Activated naive CD4-positive, alpha-beta T cell (primary cell): ENCODE results near the gene FBXW10B.
"Not testable (repeated sequence)": the region's sequence is repeated elsewhere in the genome, so short reads cannot be mapped to it uniquely, and the experiment has no call there.

Experiments
- DNase-seq, 4 experiments: peaks; one replicate each; lab custom pipeline; 2025; lab: John Stamatoyannopoulos, UW

The FBXW10B gene

GRCh38 chr17:15630930-15631453 is 11.5 kb upstream of the FBXW10B start:
- DNase-seq, result not testable (repeated sequence)

DNA sequence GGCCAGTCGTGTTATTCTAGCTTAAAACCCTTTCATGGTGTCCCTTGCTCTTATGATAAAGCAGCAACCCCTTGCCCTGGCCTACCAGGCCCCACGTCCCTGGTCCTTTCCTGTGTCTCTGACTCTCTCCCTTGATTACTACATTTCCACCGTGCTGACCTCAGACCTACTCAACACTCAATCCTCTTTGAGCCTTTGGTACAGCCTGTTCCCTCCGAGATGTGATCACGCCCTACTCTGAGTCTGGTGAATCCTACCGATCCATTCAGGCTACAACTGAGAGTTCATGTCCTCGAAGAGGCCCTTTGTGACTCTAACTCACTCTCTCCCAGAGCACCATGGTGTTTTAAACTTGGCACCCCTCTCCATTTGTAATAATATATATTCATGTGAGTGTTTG is 10.5 kb upstream of the FBXW10B start:
- DNase-seq, result not testable (repeated sequence)

DNA sequence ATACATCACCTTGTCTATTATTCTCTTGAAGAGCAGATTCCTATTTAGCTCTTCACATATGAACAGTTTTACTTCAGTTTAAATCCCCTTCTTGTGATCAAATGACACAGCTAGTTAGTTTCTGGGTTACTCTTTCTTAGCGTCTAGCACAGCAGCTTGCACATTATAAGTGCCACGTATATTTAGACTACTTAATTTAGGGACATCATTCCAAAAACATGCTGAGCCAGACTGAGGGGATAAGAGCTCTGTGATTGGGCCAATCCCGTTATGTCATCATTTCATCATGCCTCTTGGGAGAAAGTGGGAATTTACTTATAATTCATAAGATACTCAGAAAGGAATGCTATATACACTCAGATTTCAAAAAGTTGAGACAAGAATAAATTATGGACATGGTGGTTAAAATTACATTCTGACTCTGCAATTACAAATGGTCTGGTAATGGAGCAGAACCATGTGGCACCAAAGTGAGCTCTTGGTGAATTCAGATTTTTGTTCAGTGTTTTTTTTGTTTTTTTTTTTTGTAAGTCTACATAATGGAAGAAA is 4.2 kb upstream of the FBXW10B start:
- not testable (repeated sequence) for DNase-seq

- DNase-seq, result not testable (repeated sequence)
Observed at GRCh38 chr17:15623255-15623654, 3.8 kb upstream of the FBXW10B start.

DNA sequence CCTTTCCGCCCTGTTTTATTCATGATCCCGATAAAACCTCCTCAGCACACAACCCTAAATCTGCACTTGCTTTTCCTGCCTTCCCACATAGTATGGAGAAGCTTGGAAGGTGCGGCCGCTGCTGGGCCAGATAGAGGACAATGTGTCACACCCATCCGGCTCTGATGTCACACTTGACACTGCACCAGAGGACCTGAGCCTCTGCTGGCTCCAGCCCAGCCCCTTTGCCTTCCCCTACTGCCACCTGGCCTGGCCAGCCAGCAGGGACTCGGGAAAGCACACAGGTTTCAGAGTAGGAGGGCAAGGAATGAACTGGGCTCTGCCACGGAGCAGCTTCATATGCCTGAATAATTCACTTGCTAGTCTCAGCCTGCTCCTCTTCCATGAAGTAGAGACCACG is 2.6 kb upstream of the FBXW10B start:
- not testable (repeated sequence) for DNase-seq

DNA sequence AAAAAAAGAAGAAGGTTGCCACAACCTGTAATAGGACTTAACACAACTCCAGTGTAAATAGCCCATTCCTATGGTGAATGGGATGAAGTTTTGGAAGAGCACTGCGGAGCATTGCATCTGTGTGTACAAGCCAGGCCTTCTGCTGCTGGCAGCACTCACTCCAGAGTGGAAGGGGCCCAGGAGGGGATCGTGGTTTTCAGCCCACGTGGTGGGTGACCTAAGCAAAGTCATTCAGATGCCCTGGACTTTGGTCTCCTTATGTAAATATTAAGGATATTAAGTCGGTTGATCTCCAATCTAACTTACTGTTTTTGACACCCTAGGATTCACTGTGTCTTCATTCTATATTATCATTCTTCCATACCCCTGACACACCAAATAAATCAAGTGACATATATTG is 2.7 kb downstream of the FBXW10B start:
- DNase-seq, result not testable (repeated sequence)

DNA sequence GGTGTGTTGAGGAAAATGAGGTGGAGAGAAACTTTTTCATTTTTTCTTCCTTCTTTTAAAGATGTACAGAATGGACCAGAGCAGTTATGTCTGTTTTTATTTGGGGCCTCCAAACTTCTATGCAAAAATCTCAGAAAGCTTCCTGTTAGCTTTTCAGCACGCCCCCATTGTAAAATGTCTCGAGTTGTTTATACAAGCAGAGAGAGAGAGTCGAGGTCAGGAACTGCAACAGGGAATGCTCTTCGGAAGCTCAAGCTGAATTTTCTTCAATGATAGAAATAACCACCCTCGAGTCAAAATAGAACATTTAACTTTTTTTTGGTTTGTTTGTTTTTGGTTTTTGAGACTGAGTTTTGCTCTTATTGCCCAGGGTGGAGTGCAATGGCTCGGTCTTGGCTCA is 3.7 kb downstream of the FBXW10B start:
- not testable (repeated sequence) for DNase-seq

DNA sequence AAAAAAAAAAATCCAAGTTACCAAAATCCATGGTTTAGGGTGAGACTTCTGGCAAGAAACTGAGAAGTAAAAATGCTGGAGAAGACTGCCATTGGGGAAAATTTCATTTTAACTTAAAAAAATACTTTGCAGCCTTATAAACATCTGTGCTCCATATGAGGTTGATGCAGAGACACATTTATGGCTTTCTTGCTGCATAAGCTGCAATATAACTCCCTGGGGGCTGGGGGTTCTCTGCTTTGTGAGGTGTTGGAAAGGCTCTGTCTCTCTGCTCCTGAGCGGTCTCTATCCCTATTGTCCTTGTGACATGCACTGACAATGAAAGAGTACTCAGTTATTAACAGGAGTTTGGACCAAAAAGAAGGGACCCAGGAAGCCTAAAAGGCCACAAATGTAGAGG is 6.4 kb downstream of the FBXW10B start:
- not testable (repeated sequence) for DNase-seq

- DNase-seq, result not testable (repeated sequence)
Observed at GRCh38 chr17:15592960-15593359, 26.5 kb downstream of the FBXW10B start.

DNA sequence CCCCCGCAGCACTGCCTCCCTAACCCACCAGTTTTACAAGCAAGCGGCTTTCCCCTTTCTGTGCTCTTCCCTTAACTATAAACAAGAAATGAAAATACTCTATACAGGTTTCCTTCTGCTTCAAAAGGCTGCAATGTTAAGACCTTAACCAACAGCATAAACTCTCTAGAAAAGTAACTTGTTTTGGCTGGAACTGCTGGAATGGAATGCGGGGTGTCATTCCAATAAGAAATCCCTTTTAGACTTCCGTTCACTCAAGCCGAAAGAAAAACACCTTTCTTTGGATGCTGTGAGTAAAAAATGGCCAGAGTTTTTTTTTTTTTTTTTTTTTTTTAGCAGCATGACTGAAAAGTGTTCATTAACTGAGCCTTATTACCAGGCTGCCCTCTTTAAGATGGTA is 27.5 kb downstream of the FBXW10B start:
- DNase-seq, result not testable (repeated sequence)

DNA sequence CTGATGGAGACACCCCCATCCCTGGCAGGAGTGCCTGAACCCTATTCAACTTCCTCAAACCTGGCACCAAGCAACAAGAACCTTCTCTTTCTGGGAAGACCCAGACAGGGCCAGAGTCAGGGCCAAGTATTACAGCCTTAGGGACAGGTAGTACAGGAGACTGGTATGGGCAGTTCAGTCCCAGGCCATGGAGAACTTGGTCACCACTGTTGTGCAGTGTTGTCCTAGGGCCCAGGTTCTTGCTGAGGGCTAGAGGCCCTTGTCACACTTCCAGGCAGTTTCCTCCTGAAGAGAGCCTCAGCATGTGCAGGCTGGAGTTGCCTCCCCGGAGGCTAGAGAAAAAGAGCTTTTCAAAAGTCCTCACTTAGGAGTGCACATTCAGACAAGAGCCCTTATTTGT is 28.7 kb downstream of the FBXW10B start:
- not testable (repeated sequence) for DNase-seq

DNA sequence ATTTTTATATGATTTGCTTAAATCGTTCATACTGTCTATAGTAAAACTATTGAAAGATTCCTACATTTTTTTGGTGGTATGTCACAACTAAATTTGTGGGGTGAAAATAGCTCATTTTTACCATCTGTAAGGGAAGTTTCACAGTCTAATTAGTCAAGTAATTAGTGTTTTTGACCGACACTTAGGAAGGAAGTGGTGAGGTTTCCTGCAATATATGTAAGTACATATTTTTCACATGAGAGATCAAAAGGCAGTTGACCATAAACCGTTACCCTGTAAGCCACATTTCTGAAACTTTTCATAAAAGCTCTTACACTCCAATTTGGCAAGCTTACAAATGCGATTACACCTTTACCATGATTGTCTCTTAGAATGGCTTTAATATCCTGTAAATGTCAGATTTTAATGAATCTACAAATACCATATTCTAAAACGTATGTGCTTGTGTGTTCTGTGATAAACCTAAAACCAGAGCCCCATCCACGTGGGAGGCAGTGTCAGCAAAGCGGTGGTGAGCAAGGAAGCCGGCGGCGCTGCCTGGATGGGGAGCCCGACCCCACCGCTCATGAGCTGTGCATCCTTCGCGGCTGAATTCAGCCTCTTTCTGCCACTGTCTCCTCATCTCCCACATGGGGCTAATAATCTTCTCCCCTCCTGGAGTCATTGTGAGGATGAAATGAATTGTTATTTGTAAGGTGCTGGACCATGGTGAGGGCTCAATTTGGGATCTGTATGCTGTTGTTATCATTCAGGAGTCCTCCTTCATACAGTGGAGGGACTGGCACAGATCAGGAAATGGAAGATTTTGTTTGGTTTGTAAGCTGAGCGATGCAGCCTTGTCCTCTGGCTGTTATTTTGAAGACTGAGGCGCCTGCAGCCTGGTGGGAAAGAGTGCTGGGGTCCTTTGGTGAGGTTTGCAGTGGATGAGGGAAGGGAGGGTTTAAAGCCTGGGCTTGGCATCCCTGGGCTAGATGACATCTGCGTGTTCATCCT is 29.7 kb downstream of the FBXW10B start:
- not testable (repeated sequence) for DNase-seq

DNA sequence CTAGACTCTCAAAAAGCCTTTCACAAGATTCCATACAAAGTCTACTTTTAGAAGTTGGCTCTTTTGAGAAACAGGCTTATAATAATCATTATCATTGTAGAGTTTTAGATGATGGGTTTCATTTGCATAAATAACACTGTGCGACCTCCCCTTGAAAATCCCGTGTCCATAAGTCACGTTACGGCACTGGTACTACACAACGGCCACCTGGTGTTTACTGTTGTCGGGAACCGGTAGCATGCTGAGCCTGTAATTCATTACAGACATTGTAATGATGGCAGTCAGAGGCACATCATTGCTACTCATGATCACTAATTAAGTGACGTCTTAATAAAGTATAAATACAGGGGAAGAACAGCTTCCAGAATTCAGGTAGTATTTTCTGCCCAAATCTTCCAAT is 31.5 kb downstream of the FBXW10B start:
- DNase-seq, result not testable (repeated sequence)

DNA sequence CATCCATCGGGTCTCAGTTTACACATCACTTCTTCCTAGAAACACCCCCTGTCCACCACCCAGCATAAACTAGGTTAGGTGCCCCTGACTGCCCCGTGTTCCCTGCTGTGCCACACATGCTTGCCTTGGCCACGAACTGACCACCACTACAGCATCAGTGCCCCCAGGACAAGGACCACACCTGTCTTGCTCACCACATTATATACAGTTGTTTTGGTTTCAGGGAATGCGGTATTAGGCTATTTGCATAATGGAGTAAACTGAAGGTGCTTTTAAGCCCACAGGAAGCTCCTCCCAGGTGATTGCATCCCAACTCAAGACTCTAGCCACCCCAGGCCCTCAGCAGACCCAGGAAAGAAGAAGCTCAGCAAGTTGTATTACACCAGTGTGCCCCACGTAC is 36.2 kb downstream of the FBXW10B start:
- DNase-seq, result not testable (repeated sequence)

DNA sequence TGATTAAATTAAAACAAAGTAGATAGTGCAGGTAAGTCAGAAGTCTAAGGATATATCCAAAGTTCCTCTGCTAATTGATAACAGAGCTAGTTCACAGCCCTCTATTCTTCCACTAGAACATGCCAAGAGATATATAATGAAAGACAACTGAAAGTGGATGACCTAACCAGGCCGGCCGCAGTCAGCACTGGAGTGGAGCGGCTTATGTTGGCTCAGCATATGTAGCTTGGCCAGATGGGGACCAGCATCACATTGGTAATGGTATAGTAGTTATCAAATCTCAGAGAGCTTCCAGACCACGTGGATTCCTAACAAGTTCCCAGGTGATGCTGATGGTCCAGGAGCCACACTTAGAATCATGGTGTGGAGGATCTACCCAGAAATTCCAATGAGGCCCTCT is 38.0 kb downstream of the FBXW10B start:
- DNase-seq, result not testable (repeated sequence)

- DNase-seq, result not testable (repeated sequence)
Observed at GRCh38 chr17:15576848-15577247, 42.7 kb downstream of the FBXW10B start.

DNA sequence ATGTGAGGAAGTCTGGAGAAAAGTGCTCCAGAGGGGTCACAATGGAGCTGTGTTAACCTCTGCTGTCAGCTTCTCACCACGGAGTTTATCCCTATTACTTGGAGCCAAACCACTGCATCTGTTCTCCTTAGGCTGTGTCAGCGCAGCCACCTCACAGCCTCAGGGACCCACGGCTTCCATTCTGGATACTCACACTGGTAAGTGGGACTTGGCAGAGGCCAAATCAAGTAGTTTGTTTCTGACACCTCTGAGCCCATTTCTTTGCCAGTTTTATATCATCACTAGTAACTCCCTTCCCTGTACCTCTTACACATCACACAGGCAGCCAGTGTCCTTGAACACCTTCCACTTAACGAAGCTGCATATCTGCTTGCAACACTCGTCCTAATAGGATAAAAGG is 44.8 kb downstream of the FBXW10B start:
- not testable (repeated sequence) for DNase-seq

GRCh38 chr17:15573870-15574269 is 45.6 kb downstream of the FBXW10B start:
- not testable (repeated sequence) for DNase-seq
